ENCODE measurements around the gene PNLDC1.

The PNLDC1 gene

DNA sequence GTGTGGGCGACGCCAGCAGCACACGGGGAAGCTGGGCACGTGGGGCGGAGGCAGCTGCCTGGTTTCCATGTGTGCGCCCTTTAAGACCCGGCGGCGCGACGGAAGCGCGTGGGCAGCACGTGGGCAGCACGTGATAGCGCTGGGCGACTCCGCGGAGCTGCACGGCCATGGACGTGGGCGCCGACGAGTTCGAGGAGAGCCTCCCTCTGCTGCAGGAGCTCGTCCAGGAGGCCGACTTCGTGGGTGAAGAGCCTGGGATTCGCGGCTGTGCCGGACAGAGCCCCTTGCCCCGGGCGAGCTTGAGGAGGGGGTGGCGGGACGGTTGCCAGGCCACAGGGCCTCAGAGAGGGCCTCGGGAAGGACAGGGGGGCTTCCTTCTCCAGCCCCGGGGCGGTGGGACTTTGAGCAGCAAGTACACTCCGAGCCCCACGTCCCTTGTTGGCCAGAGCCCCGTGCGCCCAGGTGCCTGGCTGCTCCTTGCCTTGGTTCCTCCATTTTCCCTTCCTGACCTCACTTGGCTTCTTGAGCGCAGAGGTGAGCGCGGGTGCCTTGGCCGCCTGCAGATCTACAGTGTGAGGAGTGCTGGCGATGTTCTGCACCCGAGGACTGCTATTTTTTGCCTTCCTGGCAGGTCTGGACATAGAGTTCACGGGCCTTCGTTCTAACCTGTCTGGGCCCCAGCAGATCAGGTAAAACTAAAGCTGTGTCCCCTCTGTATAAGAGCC, at the start of gene PNLDC1:
PNLDC1 (plus strand) TSS at position 136 of the 725 bp plus-strand sequence; CDS start at position 168, 32 bp downstream.
- H3K4me2 ChIP-seq (ENCODE audit: low read depth, low read length) = no peak within 1 kb of the TSS
- H3F3A ChIP-seq (ENCODE audit: insufficient read depth, low read length) = no peaks in the 10 kb centered on the region
- DNase-seq = no peak
- H2AFZ ChIP-seq (ENCODE audit: low read length) = no peak within 1 kb of the TSS
- H3K4me1 ChIP-seq (ENCODE audit: low read length) = no peaks in the 10 kb centered on the region
- no peak within 1 kb of the TSS for H3K4me3 ChIP-seq (ENCODE audit: low read length)
- no peak within 1 kb of the TSS for H3K27ac ChIP-seq (ENCODE audit: low read length)
- TF ChIP-seq EZH2 (optimal IDR thresholded peaks at IDR 0.05; ENCODE audit: low read depth, low read length) = no peak
- no peak for TF ChIP-seq CTCF (IDR thresholded peaks at IDR 0.05; ENCODE audit: low read length)
- no peak for TF ChIP-seq EZH2phosphoT487 (IDR thresholded peaks at IDR 0.05; ENCODE audit: low read length)
- H3K79me2 ChIP-seq (ENCODE audit: low read length) = no peaks in the 10 kb centered on the region
- no peaks in the 10 kb centered on the region for H4K20me1 ChIP-seq (ENCODE audit: insufficient read depth, low read length)
- H3K9ac ChIP-seq (ENCODE audit: low read length) = no peak within 1 kb of the TSS
- no peaks in the 10 kb centered on the region for H3K9me3 ChIP-seq (replicated peaks; ENCODE audit: insufficient read depth, low read length)
- H3K27me3 ChIP-seq (replicated peaks; ENCODE audit: insufficient read depth, low read length) = no peaks in the 10 kb centered on the region
- H3K36me3 ChIP-seq (replicated peaks; ENCODE audit: insufficient read depth, low read length) = no peaks in the 10 kb centered on the region
- no peaks in the 10 kb centered on the region for H3K9me2 ChIP-seq (replicated peaks; ENCODE audit: insufficient read depth, low read length)

DNA sequence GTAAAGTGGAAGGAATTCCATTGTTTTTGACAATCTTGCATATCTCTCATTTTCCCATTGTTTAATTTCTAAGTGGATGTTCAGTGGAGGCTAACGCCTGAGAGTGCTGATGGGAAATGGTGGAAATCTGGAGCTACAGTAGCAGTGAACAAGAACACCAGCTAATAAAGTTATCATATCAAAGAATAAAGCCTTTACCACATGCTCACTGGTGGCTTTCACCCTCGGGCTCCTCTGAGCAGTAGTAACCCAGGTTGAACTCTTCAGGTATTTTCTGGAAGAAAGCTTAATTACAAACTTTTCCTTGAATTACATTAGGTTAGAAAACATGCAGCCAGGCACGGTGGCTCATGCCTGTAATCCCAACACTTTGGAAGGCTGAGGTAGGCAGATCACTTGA, 48.6 kb upstream of the PNLDC1 start:
- no peaks in the 10 kb centered on the region for H3F3A ChIP-seq (ENCODE audit: insufficient read depth, low read length)
- no peaks in the 10 kb centered on the region; the same call in 1 of the 2 replicates for H4K20me1 ChIP-seq (ENCODE audit: insufficient read depth, low read length)
- no peaks in the 10 kb centered on the region for H3K9me2 ChIP-seq (replicated peaks; ENCODE audit: insufficient read depth, low read length)
- TF ChIP-seq CTCF (IDR thresholded peaks at IDR 0.05; ENCODE audit: low read length) (no peak), EZH2phosphoT487 (IDR thresholded peaks at IDR 0.05; ENCODE audit: low read length) (no peak), EZH2 (optimal IDR thresholded peaks at IDR 0.05; ENCODE audit: low read depth, low read length) (no peak)
- no peaks in the 10 kb centered on the region for H3K4me1 ChIP-seq (ENCODE audit: low read length)
- no peak overlapping the region for H3K4me3 ChIP-seq (ENCODE audit: low read length)
- H3K36me3 ChIP-seq (replicated peaks; ENCODE audit: insufficient read depth, low read length) = no peaks in the 10 kb centered on the region
- no peak overlapping the region for H2AFZ ChIP-seq (ENCODE audit: low read length)
- no peak overlapping the region for H3K4me2 ChIP-seq (ENCODE audit: low read depth, low read length)
- H3K9ac ChIP-seq (ENCODE audit: low read length) = no peak overlapping the region
- H3K27me3 ChIP-seq (replicated peaks; ENCODE audit: insufficient read depth, low read length) = no peaks in the 10 kb centered on the region
- H3K79me2 ChIP-seq (ENCODE audit: low read length) = 0 out of 2 replicates have a peak, but pooled peaks cover 2% of the 10 kb centered on the region
- no peaks in the 10 kb centered on the region for H3K9me3 ChIP-seq (replicated peaks; ENCODE audit: insufficient read depth, low read length)
- DNase-seq = no peak
- H3K27ac ChIP-seq (ENCODE audit: low read length) = no peak overlapping the region

DNA sequence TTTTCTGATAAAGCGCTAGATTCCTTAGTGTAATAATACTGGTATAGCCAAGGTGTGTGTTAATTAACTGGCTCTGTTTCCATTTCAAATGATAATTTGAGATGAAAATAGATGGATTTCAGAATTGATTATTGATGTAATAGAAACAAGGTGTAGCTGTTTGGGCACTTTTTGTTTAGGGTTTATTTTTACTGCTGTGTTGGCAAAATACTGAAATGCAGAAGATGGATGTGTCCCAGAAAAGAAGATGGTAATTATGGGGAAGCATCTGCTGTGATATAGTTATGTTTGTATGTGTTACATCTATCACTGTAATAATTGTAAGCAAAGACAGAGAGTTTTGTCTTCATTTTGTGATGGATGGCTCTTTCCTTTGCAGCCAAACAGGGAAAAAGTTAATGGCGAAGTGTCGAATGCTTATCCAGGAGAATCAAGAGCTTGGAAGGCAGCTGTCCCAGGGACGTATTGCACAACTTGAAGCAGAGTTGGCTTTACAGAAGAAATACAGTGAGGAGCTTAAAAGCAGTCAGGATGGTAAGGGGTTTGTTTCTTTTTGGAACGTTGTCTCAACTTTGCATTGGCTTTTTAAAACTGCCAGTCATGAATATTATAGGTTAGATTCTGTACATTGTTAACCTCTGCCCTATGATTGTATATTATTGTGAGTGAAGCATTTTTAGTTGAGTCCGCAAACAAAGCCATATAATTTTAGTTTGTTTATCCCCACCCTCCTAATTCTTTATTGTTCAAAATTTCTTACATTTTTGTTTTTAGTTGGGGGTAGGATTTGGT, 46.8 kb upstream of the PNLDC1 start:
- Histone ChIP-seq H3K36me3 (replicated peaks; ENCODE audit: insufficient read depth, low read length) (no peaks in the 10 kb centered on the region), H3K4me3 (ENCODE audit: low read length) (no peak overlapping the region), H3K9ac (ENCODE audit: low read length) (no peak overlapping the region), H3K9me2 (replicated peaks; ENCODE audit: insufficient read depth, low read length) (no peaks in the 10 kb centered on the region), H4K20me1 (ENCODE audit: insufficient read depth, low read length) (no peaks in the 10 kb centered on the region; the same call in 1 of the 2 replicates), H3K27ac (ENCODE audit: low read length) (no peak overlapping the region), H2AFZ (ENCODE audit: low read length) (no peak overlapping the region), H3K4me2 (ENCODE audit: low read depth, low read length) (no peak overlapping the region), H3K79me2 (ENCODE audit: low read length) (no peaks in the 10 kb centered on the region), H3F3A (ENCODE audit: insufficient read depth, low read length) (no peaks in the 10 kb centered on the region), H3K27me3 (replicated peaks; ENCODE audit: insufficient read depth, low read length) (no peaks in the 10 kb centered on the region), H3K9me3 (replicated peaks; ENCODE audit: insufficient read depth, low read length) (no peaks in the 10 kb centered on the region), H3K4me1 (ENCODE audit: low read length) (no peaks in the 10 kb centered on the region)
- no peak for DNase-seq
- TF ChIP-seq EZH2 (optimal IDR thresholded peaks at IDR 0.05; ENCODE audit: low read depth, low read length) = no peak
- TF ChIP-seq CTCF (IDR thresholded peaks at IDR 0.05; ENCODE audit: low read length) = no peak
- TF ChIP-seq EZH2phosphoT487 (IDR thresholded peaks at IDR 0.05; ENCODE audit: low read length) = no peak

All from MM.1S (cell line).